T-helper 2 cell treated with Interferon-gamma antibody and Interleukin-4, amounts not matched to agents 100 ng/mL and 5 ng/mL, for 36 hours (primary cell): ENCODE data around the gene THEM5. TPM values are rescaled to one million over a fixed set of nuclear protein-coding genes. Genes with fewer than 3 reads are reported as not detected.
"Not testable (repeated sequence)": the region's sequence is repeated elsewhere in the genome, so short reads cannot be mapped to it uniquely, and the experiment has no call there.

Source experiments
- intact Hi-C: fragments of 100-400 bp; cut with micrococcal nuclease; formaldehyde crosslinking; loops from one replicate; pipeline ENCODE4 v1.15.1; 2023
- total RNA-seq: library from RNA; stranded (reverse); gene quantifications from 2 replicates; pipeline ENCODE4 v1.2.3, GENCODE V29; 2022

The THEM5 gene
- total RNA-seq, result not detected in 2 replicates

GRCh38 chr1:151853411-151853943, at the start of gene THEM5:
TSS of gene THEM5 (minus strand) at chr1:151853712. CDS start at chr1:151853565, 147 bp downstream.
- intact Hi-C loops, result no loop called here

- intact Hi-C loops, result no loop called here
Observed at GRCh38 chr1:151902858-151903257, 49.3 kb upstream of the THEM5 start.

GRCh38 chr1:151900804-151901203, 47.3 kb upstream of the THEM5 start:
- intact Hi-C loops, result not testable (repeated sequence)

- intact Hi-C loops, result no loop called here
Observed at GRCh38 chr1:151898519-151898991, 45.0 kb upstream of the THEM5 start.

- intact Hi-C loops, result no loop called here
Observed at GRCh38 chr1:151897991-151898431, 44.5 kb upstream of the THEM5 start.

- intact Hi-C loops, result no loop called here
Observed at GRCh38 chr1:151893176-151893924, 39.8 kb upstream of the THEM5 start.

- intact Hi-C loops, result no loop called here
Observed at GRCh38 chr1:151892190-151892589, 38.7 kb upstream of the THEM5 start.

GRCh38 chr1:151891512-151891911, 38.0 kb upstream of the THEM5 start:
- intact Hi-C loops, result no loop called here

- intact Hi-C loops, result loop anchor here (1.0 to 2.0 kb wide), 2 partner anchors 46 to 108 kb away; no protein-coding TSS in a partner anchor
Observed at GRCh38 chr1:151888972-151889570, 35.6 kb upstream of the THEM5 start.

- intact Hi-C loops, result no loop called here
Observed at GRCh38 chr1:151887028-151887427, 33.5 kb upstream of the THEM5 start.

- intact Hi-C loops, result no loop called here
Observed at GRCh38 chr1:151885479-151885878, 32.0 kb upstream of the THEM5 start.

GRCh38 chr1:151884879-151885278, 31.4 kb upstream of the THEM5 start:
- intact Hi-C loops, result not testable (repeated sequence)

- intact Hi-C loops, result not testable (repeated sequence)
Observed at GRCh38 chr1:151884445-151884844, 30.9 kb upstream of the THEM5 start.

- intact Hi-C loops, result not testable (repeated sequence)
Observed at GRCh38 chr1:151883898-151884297, 30.4 kb upstream of the THEM5 start.

GRCh38 chr1:151882918-151883317, 29.4 kb upstream of the THEM5 start:
- intact Hi-C loops, result not testable (repeated sequence)

- intact Hi-C loops, result no loop called here
Observed at GRCh38 chr1:151882466-151882865, 29.0 kb upstream of the THEM5 start.

GRCh38 chr1:151881479-151881878, 28.0 kb upstream of the THEM5 start:
- intact Hi-C loops, result no loop called here

GRCh38 chr1:151875419-151876097, 22.0 kb upstream of the THEM5 start:
- intact Hi-C loops, result no loop called here

- intact Hi-C loops, result not testable (repeated sequence)
Observed at GRCh38 chr1:151872776-151873175, 19.3 kb upstream of the THEM5 start.

- intact Hi-C loops, result no loop called here
Observed at GRCh38 chr1:151871284-151872030, 17.9 kb upstream of the THEM5 start.

GRCh38 chr1:151868486-151868885, 15.0 kb upstream of the THEM5 start:
- intact Hi-C loops, result no loop called here
